ENCODE data around the gene UGT2B28.
"Not testable (repeated sequence)": the region's sequence is repeated elsewhere in the genome, so short reads cannot be mapped to it uniquely, and the experiment has no call there.

UGT2B28 gene

GRCh38 chr4:69343558-69344420 is 63.5 kb downstream of the UGT2B28 start:
- DNase-seq, result not testable (repeated sequence)
